IMR-90 (cell line): ENCODE data around the gene ZBTB7B. TPM values are rescaled to one million over a fixed set of nuclear protein-coding genes. Genes with fewer than 3 reads are reported as not detected.
A peak's percentile ranks its signal among the peaks of the same experiment; 100 is the strongest.

Source experiments
- ATAC-seq: fragments of 200-7000 bp; cut with Tn5 transposase; 2 replicates; pipeline ENCODE4 v1.9.1; 2020; ENCODE audit warnings: low read depth, mild to moderate bottlenecking, moderate library complexity
- BruUV-seq: library from RNA; stranded (reverse); fragments of 400-500 nt; replicated peaks from 2 replicates; lab custom pipeline; 2021; lab: Mats Ljungman, UMichigan
- CTCF ChIA-PET: fragments of 300-600 bp; formaldehyde crosslinking; extraction: SDS; loops from one replicate; lab custom pipeline; 2021; ENCODE audit warnings: antibody characterized with exemption; lab: Yijun Ruan, JAX
- POLR2A ChIA-PET: fragments of 300-600 bp; sonication (Branson Sonifier 250); formaldehyde crosslinking; loops from one replicate; lab custom pipeline; 2022; ENCODE audit warnings: antibody characterized with exemption; ENCODE audit not compliant: unreplicated experiment; lab: Charles Lee
- DNase-seq: peaks from one replicate; pipeline ENCODE4 v3.0.0; 2013
- H2AFZ ChIP-seq: replicated peaks from 2 replicates; pipeline ENCODE3; 2013; ENCODE audit warnings: low read length, mild to moderate bottlenecking; ENCODE audit not compliant: poor library complexity
- H2AK5ac ChIP-seq: 2 replicates; pipeline ENCODE4 v1.6.1; 2013; ENCODE audit warnings: low read depth, low read length, inconsistent platforms
- H2AK9ac ChIP-seq: replicated peaks from 2 replicates; pipeline ENCODE3; 2013; ENCODE audit warnings: mild to moderate bottlenecking, low read depth, low read length, moderate library complexity; ENCODE audit not compliant: poor library complexity
- H2BK120ac ChIP-seq: 2 replicates; pipeline ENCODE4 v1.6.1; 2013; ENCODE audit warnings: low read depth, low read length, inconsistent platforms
- H2BK15ac ChIP-seq: 3 replicates; pipeline ENCODE4 v1.6.1; 2013; ENCODE audit warnings: low read depth, low read length, inconsistent platforms
- H2BK20ac ChIP-seq: 2 replicates; pipeline ENCODE4 v1.6.1; 2013; ENCODE audit warnings: low read depth, mild to moderate bottlenecking, inconsistent platforms, low read length, moderate library complexity
- H2BK5ac ChIP-seq: 2 replicates; pipeline ENCODE4 v1.6.1; 2013; ENCODE audit warnings: mild to moderate bottlenecking, low read depth, low read length, inconsistent platforms; ENCODE audit not compliant: poor library complexity, severe bottlenecking
- H3K14ac ChIP-seq: replicated peaks from 2 replicates; pipeline ENCODE4 v1.6.1; 2013; ENCODE audit warnings: low read depth, low read length, inconsistent platforms
- H3K18ac ChIP-seq: 2 replicates; pipeline ENCODE4 v1.6.1; 2013; ENCODE audit warnings: low read depth, low read length, control low read depth
- H3K23ac ChIP-seq: 2 replicates; pipeline ENCODE4 v1.6.1; 2013; ENCODE audit warnings: low read depth, low read length, inconsistent platforms
- H3K27ac ChIP-seq: 2 replicates; pipeline ENCODE4 v1.5.1; 2013; ENCODE audit warnings: mild to moderate bottlenecking, control low read depth, low read length; ENCODE audit not compliant: insufficient read depth
- H3K27me3 ChIP-seq: 2 replicates; pipeline ENCODE4 v1.6.1; 2013; ENCODE audit warnings: low read length; ENCODE audit not compliant: control insufficient read depth, insufficient read depth
- H3K36me3 ChIP-seq: 2 replicates; pipeline ENCODE4 v1.6.1; 2013; ENCODE audit warnings: low read length, mixed read lengths; ENCODE audit not compliant: control insufficient read depth, insufficient read depth
- H3K4ac ChIP-seq: 2 replicates; pipeline ENCODE4 v1.6.1; 2013; ENCODE audit warnings: low read depth, low read length, inconsistent platforms
- H3K4me1 ChIP-seq: 2 replicates; pipeline ENCODE4 v1.6.1; 2013; ENCODE audit warnings: low read length, mixed read lengths; ENCODE audit not compliant: control insufficient read depth, insufficient read depth
- H3K4me2 ChIP-seq: 2 replicates; pipeline ENCODE4 v1.6.1; 2013; ENCODE audit warnings: low read depth, mild to moderate bottlenecking, control low read depth, low read length, moderate library complexity
- H3K4me3 ChIP-seq: 2 replicates; pipeline ENCODE4 v1.5.1; 2013; ENCODE audit warnings: low read depth, mild to moderate bottlenecking, control low read depth, low read length, moderate library complexity; ENCODE audit not compliant: insufficient read depth
- H3K56ac ChIP-seq: 2 replicates; pipeline ENCODE4 v1.6.1; 2013; ENCODE audit warnings: low read length, inconsistent platforms; ENCODE audit not compliant: insufficient read depth; ENCODE audit errors: extremely low read depth
- H3K79me1 ChIP-seq, 2 experiments: 2 replicates each; pipeline ENCODE4 v1.6.1; 2013; ENCODE audit warnings: low read length in 2 of 2, inconsistent platforms in 1 of 2, low read depth in 1 of 2
- H3K9ac ChIP-seq: 2 replicates; pipeline ENCODE4 v1.6.1; 2013; ENCODE audit warnings: low read depth, low read length, control low read depth
- H3K9me1 ChIP-seq: 2 replicates; pipeline ENCODE4 v1.6.1; 2013; ENCODE audit warnings: low read length, inconsistent platforms; ENCODE audit not compliant: insufficient read depth
- H3K9me3 ChIP-seq: 2 replicates; pipeline ENCODE4 v1.6.1; 2013; ENCODE audit warnings: low read length; ENCODE audit not compliant: control insufficient read depth, insufficient read depth
- H4K20me1 ChIP-seq: 2 replicates; pipeline ENCODE4 v1.6.1; 2013; ENCODE audit warnings: low read length, inconsistent platforms; ENCODE audit not compliant: insufficient read depth
- H4K5ac ChIP-seq: 2 replicates; pipeline ENCODE4 v1.6.1; 2013; ENCODE audit warnings: mild to moderate bottlenecking, low read depth, low read length, control low read depth
- H4K8ac ChIP-seq, 2 experiments: 2 replicates each; pipeline ENCODE4 v1.6.1; 2013; ENCODE audit warnings: low read depth in 2 of 2, low read length in 2 of 2, control low read depth in 1 of 2, inconsistent platforms in 1 of 2
- H4K91ac ChIP-seq: 2 replicates; pipeline ENCODE4 v1.6.1; 2013; ENCODE audit warnings: low read depth, low read length, inconsistent platforms; ENCODE audit not compliant: insufficient read depth
- CEBPB ChIP-seq: IDR thresholded peaks from 2 replicates; pipeline ENCODE4 v1.6.1; 2012; ENCODE audit warnings: low read depth, low read length, improper control_type of control experiment
- MAFK ChIP-seq: IDR thresholded peaks from 2 replicates; pipeline ENCODE4 v1.6.1; 2012; ENCODE audit warnings: low read depth, low read length, improper control_type of control experiment
- POLR2A ChIP-seq: IDR thresholded peaks from 2 replicates; pipeline ENCODE4 v1.6.1; 2012; ENCODE audit warnings: mild to moderate bottlenecking, low read depth, low read length
- SMC3 ChIP-seq: fragments of 150-350 bp; IDR thresholded peaks from 2 replicates; pipeline ENCODE4 v1.6.1; 2016; ENCODE audit warnings: low read depth, mild to moderate bottlenecking, antibody characterized with exemption, low read length, moderate library complexity
- WGBS, 2 experiments: methylation state at CpG; one replicate each; pipeline versions ENCODE4 v1.1.5 to v1.1.7; 2013; ENCODE audit warnings: missing lambda C conversion rate in 2 of 2; ENCODE audit not compliant: insufficient read length in 1 of 2; ENCODE audit errors: extremely low coverage in 2 of 2; 5-methylcytosine and 5-hydroxymethylcytosine counted together
- dilution Hi-C: fragments of 300-500 bp; cut with HindIII; formaldehyde crosslinking; loops from one replicate; pipeline ENCODE4 v1.14.3; 2018; ENCODE audit warnings: low sequenced_read_pairs; ENCODE audit not compliant: unreplicated experiment
- in situ Hi-C: fragments of 300-500 bp; cut with MboI; formaldehyde crosslinking; loops from 3 replicates; pipeline ENCODE4 v1.14.3; 2019; ENCODE audit warnings: low sequenced_read_pairs, inconsistent platforms, mixed read lengths
- intact Hi-C: fragments of 100-400 bp; cut with micrococcal nuclease; formaldehyde crosslinking; loops from 2 replicates; pipeline ENCODE4 v1.10.0; 2022
- polyA plus RNA-seq, 3 experiments: library from polyadenylated mRNA; depleted of rRNA; stranded (reverse); fragments of >200 nt; gene quantifications; 2 replicates each; pipeline ENCODE4 v1.2.3, GENCODE V29; 2012; ENCODE audit warnings: low replicate concordance in 1 of 3
- total RNA-seq: library from RNA; depleted of rRNA; stranded (reverse); fragments of >200 nt; gene quantifications from 2 replicates; pipeline ENCODE4 v1.2.3, GENCODE V29; 2012
- TF ChIP-seq, protein P1 (sequence below): fragments of 150-350 bp; IDR thresholded peaks from 2 replicates; pipeline ENCODE4 v1.6.1; 2017; ENCODE audit warnings: mild to moderate bottlenecking, antibody characterized with exemption, low read length, low read depth
- TF ChIP-seq, protein P2 (sequence below): conservative IDR thresholded peaks from 2 replicates; pipeline ENCODE4 v1.5.1; 2012; ENCODE audit warnings: mild to moderate bottlenecking, low read depth, low read length, improper control_type of control experiment

Gene ZBTB7B
- total and polyA plus RNA-seq, 2 of the 4 experiments (the other 2 are of a cell fraction): 7.7 to 17.4 TPM

DNA sequence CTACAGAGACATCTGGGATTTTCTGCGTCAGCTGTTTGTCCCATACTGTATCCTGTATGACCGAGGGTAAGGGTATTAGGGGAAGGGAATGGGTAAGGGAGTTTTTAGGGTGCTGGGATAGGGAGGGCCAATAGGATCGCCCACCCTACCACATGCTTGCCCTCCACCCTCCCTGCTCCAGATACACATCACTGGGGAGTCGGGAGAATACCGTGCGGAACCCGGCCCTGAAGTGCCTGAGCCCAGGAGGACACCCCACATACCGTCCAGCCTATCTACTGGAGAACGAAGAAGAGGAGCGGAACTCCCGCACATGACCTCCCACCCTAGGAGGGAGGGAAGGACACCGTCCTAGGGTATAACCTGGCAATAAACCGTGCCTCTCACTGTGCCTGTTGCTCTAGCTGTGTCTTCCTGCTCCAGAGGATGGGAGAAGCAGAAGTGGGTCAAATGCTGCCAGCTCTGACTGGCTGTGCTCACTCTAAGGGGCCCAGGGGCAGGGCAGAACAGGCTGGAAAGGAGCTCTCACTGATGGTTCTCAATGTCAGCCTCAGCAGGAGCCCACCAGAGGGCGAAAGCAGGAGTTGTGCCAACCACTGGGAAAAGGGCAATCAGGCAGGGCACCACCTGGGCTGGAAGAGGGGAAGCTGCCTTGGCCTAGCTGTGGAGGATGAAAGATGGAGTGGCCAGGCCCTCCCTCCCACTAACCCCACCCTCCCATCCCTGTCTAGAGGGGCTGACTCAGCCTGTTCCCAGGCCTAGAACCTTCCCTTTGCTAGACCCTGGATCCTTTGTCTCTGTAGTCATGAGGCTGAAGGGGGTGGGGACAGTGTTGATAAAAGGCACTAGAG lies 9.7 kb upstream of the ZBTB7B start:
- peak overlapping the region; percentile 35 for H2AK5ac ChIP-seq
- H3K27me3 ChIP-seq: no peaks in the 10 kb centered on the region
- DNase-seq (peak; percentile 58), ATAC-seq (peak; percentile 44)
- H2AK9ac ChIP-seq: peak overlapping the region; percentile 91
- no peak overlapping the region for H3K4me2 ChIP-seq
- no peak overlapping the region for H2BK20ac ChIP-seq
- H3K4ac ChIP-seq: peak overlapping the region; percentile 72
- H2BK5ac ChIP-seq: no peak overlapping the region
- peak overlapping the region; percentile 39 for H2AFZ ChIP-seq
- peaks cover 16 to 30% of the 10 kb centered on the region in 2 experiments for H3K79me1 ChIP-seq
- no peak overlapping the region for H3K4me3 ChIP-seq
- no peak overlapping the region for H4K91ac ChIP-seq
- no TSS peak for BruUV-seq
- H3K18ac ChIP-seq: no peak overlapping the region
- H3K4me1 ChIP-seq: peaks cover 4% of the 10 kb centered on the region; the same call in 1 of the 2 replicates
- H3K56ac ChIP-seq: no peak overlapping the region
- no peak overlapping the region for H2BK120ac ChIP-seq
- no peak overlapping the region for H3K14ac ChIP-seq
- peak overlapping the region in 1 of 2 experiments; percentile 40; a peak in 2 of 4 replicates for H4K8ac ChIP-seq
- in situ Hi-C loops (no loop called here), dilution Hi-C loops (no loop called here), intact Hi-C loops (no loop called here)
- CTCF ChIA-PET: interaction anchor here (1.1 kb wide), 1 partner anchor 20 kb away, joined by 4 read pairs; no protein-coding TSS in a partner anchor
- no peak overlapping the region for H2BK15ac ChIP-seq
- H4K5ac ChIP-seq: no peak overlapping the region
- H3K9ac ChIP-seq: no peak overlapping the region
- peak overlapping the region; percentile 4; the same call in 1 of the 2 replicates for H3K27ac ChIP-seq
- POLR2A ChIA-PET: interaction anchor here (0.8 to 1.0 kb wide), 2 partner anchors 9 to 19 kb away, joined by 3 read pairs; partner anchors contain the start of gene FLAD1
- H3K23ac ChIP-seq: no peak overlapping the region
- H4K20me1 ChIP-seq: peaks cover 12% of the 10 kb centered on the region; the same call in 1 of the 2 replicates
- TF ChIP-seq POLR2A (no peak), MAFK (no peak), SMC3 (0 out of 2 replicates have a peak, but pooled peaks have one; percentile 11), CEBPB (no peak)
- TF ChIP-seq, protein P1, sequence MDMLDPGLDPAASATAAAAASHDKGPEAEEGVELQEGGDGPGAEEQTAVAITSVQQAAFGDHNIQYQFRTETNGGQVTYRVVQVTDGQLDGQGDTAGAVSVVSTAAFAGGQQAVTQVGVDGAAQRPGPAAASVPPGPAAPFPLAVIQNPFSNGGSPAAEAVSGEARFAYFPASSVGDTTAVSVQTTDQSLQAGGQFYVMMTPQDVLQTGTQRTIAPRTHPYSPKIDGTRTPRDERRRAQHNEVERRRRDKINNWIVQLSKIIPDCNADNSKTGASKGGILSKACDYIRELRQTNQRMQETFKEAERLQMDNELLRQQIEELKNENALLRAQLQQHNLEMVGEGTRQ: no peak
- TF ChIP-seq, protein P2, sequence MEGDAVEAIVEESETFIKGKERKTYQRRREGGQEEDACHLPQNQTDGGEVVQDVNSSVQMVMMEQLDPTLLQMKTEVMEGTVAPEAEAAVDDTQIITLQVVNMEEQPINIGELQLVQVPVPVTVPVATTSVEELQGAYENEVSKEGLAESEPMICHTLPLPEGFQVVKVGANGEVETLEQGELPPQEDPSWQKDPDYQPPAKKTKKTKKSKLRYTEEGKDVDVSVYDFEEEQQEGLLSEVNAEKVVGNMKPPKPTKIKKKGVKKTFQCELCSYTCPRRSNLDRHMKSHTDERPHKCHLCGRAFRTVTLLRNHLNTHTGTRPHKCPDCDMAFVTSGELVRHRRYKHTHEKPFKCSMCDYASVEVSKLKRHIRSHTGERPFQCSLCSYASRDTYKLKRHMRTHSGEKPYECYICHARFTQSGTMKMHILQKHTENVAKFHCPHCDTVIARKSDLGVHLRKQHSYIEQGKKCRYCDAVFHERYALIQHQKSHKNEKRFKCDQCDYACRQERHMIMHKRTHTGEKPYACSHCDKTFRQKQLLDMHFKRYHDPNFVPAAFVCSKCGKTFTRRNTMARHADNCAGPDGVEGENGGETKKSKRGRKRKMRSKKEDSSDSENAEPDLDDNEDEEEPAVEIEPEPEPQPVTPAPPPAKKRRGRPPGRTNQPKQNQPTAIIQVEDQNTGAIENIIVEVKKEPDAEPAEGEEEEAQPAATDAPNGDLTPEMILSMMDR: peak; percentile 15; the same call in 1 of the 2 replicates
- no peaks in the 10 kb centered on the region for H3K9me3 ChIP-seq
- no CpG with 5 or more reads among the region's 14 CpGs for WGBS, 2 experiments
- H3K36me3 ChIP-seq: peaks cover 24% of the 10 kb centered on the region
- peaks cover 7% of the 10 kb centered on the region for H3K9me1 ChIP-seq
